ENCODE measurements around the gene EPHA4. TPM values are rescaled to one million over a fixed set of nuclear protein-coding genes. Genes with fewer than 3 reads are reported as not detected.

EPHA4 gene
- total RNA-seq, 1 experiment from 2014 or later: 3.4 TPM

GRCh38 chr2:221444106-221444505 is 128.0 kb downstream of the EPHA4 start:
- CTCF ChIA-PET: no interaction called here
- no TSS peak for BruUV-seq (replicated peaks)

GRCh38 chr2:221443645-221444044 is 128.5 kb downstream of the EPHA4 start:
- H3K4me3 ChIP-seq (ENCODE audit: low read depth in 2 of 2, low read length in 2 of 2): no peak overlapping the region
- ATAC-seq: no peak
- ChIA-PET POLR2A (no interaction called here), CTCF (no interaction called here)
- H3K4me1 ChIP-seq (ENCODE audit: control insufficient read depth, insufficient read depth, low read length): no peaks in the 10 kb centered on the region
- no peaks in the 10 kb centered on the region for H3K36me3 ChIP-seq (ENCODE audit: control insufficient read depth, insufficient read depth, low read length)
- in situ Hi-C loops (cut with HindIII; ENCODE audit: low pct_unique_long_range_greater_than_20kb, low sequenced_read_pairs) (no loop called here), intact Hi-C loops (cut with micrococcal nuclease; ENCODE audit: unreplicated experiment) (no loop called here)
- TF ChIP-seq TCF7L2 (IDR thresholded peaks at IDR 0.05; ENCODE audit: low read depth, low read length) (no peak), SIN3A (IDR thresholded peaks at IDR 0.05; ENCODE audit: borderline replicate concordance, insufficient read depth, low read depth, low read length) (no peak)
- H3K27me3 ChIP-seq (ENCODE audit: control insufficient read depth, insufficient read depth, low read length): no peaks in the 10 kb centered on the region
- BruUV-seq (replicated peaks): no TSS peak
- no peak overlapping the region for H3K27ac ChIP-seq (ENCODE audit: low read length)
- no peaks in the 10 kb centered on the region for H3K9me3 ChIP-seq (ENCODE audit: control insufficient read depth, insufficient read depth, low read depth, low read length)
- no peak for DNase-seq (ENCODE audit: low read depth, low spot score)

More at GRCh38 chr2:221444106-221444505, 128.0 kb downstream of the EPHA4 start:
- H3K27ac ChIP-seq (ENCODE audit: low read length): no peak overlapping the region
- DNase-seq (ENCODE audit: low read depth, low spot score) (no peak), ATAC-seq (peak; percentile 42; the same call in 1 of the 2 replicates)
- TF ChIP-seq SIN3A (IDR thresholded peaks at IDR 0.05; ENCODE audit: borderline replicate concordance, insufficient read depth, low read depth, low read length): no peak
- no peak for TF ChIP-seq POLR2AphosphoS5 (IDR thresholded peaks at IDR 0.05; ENCODE audit: low read depth, low read length)
- TF ChIP-seq TCF7L2 (IDR thresholded peaks at IDR 0.05; ENCODE audit: low read depth, low read length): no peak
- TF ChIP-seq, protein P1, sequence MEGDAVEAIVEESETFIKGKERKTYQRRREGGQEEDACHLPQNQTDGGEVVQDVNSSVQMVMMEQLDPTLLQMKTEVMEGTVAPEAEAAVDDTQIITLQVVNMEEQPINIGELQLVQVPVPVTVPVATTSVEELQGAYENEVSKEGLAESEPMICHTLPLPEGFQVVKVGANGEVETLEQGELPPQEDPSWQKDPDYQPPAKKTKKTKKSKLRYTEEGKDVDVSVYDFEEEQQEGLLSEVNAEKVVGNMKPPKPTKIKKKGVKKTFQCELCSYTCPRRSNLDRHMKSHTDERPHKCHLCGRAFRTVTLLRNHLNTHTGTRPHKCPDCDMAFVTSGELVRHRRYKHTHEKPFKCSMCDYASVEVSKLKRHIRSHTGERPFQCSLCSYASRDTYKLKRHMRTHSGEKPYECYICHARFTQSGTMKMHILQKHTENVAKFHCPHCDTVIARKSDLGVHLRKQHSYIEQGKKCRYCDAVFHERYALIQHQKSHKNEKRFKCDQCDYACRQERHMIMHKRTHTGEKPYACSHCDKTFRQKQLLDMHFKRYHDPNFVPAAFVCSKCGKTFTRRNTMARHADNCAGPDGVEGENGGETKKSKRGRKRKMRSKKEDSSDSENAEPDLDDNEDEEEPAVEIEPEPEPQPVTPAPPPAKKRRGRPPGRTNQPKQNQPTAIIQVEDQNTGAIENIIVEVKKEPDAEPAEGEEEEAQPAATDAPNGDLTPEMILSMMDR (IDR thresholded peaks at IDR 0.05): no peak
- TF ChIP-seq, protein P2, sequence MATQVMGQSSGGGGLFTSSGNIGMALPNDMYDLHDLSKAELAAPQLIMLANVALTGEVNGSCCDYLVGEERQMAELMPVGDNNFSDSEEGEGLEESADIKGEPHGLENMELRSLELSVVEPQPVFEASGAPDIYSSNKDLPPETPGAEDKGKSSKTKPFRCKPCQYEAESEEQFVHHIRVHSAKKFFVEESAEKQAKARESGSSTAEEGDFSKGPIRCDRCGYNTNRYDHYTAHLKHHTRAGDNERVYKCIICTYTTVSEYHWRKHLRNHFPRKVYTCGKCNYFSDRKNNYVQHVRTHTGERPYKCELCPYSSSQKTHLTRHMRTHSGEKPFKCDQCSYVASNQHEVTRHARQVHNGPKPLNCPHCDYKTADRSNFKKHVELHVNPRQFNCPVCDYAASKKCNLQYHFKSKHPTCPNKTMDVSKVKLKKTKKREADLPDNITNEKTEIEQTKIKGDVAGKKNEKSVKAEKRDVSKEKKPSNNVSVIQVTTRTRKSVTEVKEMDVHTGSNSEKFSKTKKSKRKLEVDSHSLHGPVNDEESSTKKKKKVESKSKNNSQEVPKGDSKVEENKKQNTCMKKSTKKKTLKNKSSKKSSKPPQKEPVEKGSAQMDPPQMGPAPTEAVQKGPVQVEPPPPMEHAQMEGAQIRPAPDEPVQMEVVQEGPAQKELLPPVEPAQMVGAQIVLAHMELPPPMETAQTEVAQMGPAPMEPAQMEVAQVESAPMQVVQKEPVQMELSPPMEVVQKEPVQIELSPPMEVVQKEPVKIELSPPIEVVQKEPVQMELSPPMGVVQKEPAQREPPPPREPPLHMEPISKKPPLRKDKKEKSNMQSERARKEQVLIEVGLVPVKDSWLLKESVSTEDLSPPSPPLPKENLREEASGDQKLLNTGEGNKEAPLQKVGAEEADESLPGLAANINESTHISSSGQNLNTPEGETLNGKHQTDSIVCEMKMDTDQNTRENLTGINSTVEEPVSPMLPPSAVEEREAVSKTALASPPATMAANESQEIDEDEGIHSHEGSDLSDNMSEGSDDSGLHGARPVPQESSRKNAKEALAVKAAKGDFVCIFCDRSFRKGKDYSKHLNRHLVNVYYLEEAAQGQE (IDR thresholded peaks at IDR 0.05; ENCODE audit: insufficient read depth in 1 of 2, low read depth in 2 of 2, low read length in 1 of 2): no peak
- no peaks in the 10 kb centered on the region for H3K4me1 ChIP-seq (ENCODE audit: control insufficient read depth, insufficient read depth, low read length)
- POLR2A ChIA-PET: no interaction called here
- in situ Hi-C loops (cut with HindIII; ENCODE audit: low pct_unique_long_range_greater_than_20kb, low sequenced_read_pairs) (no loop called here), intact Hi-C loops (cut with micrococcal nuclease; ENCODE audit: unreplicated experiment) (no loop called here)
- no peaks in the 10 kb centered on the region for H3K36me3 ChIP-seq (ENCODE audit: control insufficient read depth, insufficient read depth, low read length)
- no peak overlapping the region for H3K4me3 ChIP-seq (ENCODE audit: low read depth in 2 of 2, low read length in 2 of 2)
- no peaks in the 10 kb centered on the region for H3K9me3 ChIP-seq (ENCODE audit: control insufficient read depth, insufficient read depth, low read depth, low read length)
- H3K27me3 ChIP-seq (ENCODE audit: control insufficient read depth, insufficient read depth, low read length): no peaks in the 10 kb centered on the region

DNA sequence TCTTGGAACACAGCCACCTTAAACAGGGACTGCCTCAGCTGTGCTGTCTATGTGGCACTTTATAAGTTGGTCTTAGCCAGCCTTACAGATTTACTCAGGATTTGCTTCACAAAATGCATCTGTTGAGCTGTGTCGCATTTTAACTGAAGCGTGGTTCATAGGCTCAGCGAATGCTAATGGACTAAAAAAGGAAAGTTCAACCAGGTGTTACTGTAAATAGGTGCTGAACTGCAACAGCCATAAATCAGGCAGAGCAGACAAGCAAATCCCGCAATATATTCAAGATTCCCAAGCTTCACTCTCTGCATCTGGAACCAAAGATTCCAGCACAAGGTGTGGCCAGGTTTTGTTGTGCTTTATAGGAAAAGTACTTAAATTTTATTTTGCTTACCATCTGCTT is 130.0 kb downstream of the EPHA4 start:
- Histone ChIP-seq H3K9me3 (ENCODE audit: control insufficient read depth, insufficient read depth, low read depth, low read length) (no peaks in the 10 kb centered on the region), H3K4me3 (ENCODE audit: low read depth in 2 of 2, low read length in 2 of 2) (no peak overlapping the region), H3K27ac (ENCODE audit: low read length) (no peak overlapping the region), H3K27me3 (ENCODE audit: control insufficient read depth, insufficient read depth, low read length) (no peaks in the 10 kb centered on the region), H3K4me1 (ENCODE audit: control insufficient read depth, insufficient read depth, low read length) (no peaks in the 10 kb centered on the region), H3K36me3 (ENCODE audit: control insufficient read depth, insufficient read depth, low read length) (no peaks in the 10 kb centered on the region)
- DNase-seq (ENCODE audit: low read depth, low spot score) (no peak), ATAC-seq (no peak)
- ChIA-PET POLR2A (no interaction called here), CTCF (no interaction called here)
- TF ChIP-seq POLR2AphosphoS5 (IDR thresholded peaks at IDR 0.05; ENCODE audit: low read depth, low read length) (no peak), TCF7L2 (IDR thresholded peaks at IDR 0.05; ENCODE audit: low read depth, low read length) (no peak), SIN3A (IDR thresholded peaks at IDR 0.05; ENCODE audit: borderline replicate concordance, insufficient read depth, low read depth, low read length) (no peak)
- TF ChIP-seq, protein P1 (IDR thresholded peaks at IDR 0.05): no peak
- TF ChIP-seq, protein P2 (IDR thresholded peaks at IDR 0.05; ENCODE audit: insufficient read depth in 1 of 2, low read depth in 2 of 2, low read length in 1 of 2): no peak
- intact Hi-C loops (cut with micrococcal nuclease; ENCODE audit: unreplicated experiment) (no loop called here), in situ Hi-C loops (cut with HindIII; ENCODE audit: low pct_unique_long_range_greater_than_20kb, low sequenced_read_pairs) (no loop called here)
- BruUV-seq (replicated peaks): no TSS peak

All from Panc1 (cell line).